ENCODE data around the gene CHST5. TPM values are rescaled to one million over a fixed set of nuclear protein-coding genes. Genes with fewer than 3 reads are reported as not detected.

CHST5 gene
- total and polyA plus RNA-seq, 2 donors (not counting 3 experiments of a cell fraction or from before 2014, with no cell fraction given), result 0.23 to 0.29 TPM

- peaks cover 9% of the 10 kb centered on the region for H3K4me1 ChIP-seq (ENCODE audit: control insufficient read depth, extremely low read depth, insufficient read depth, low read length)
- TF ChIP-seq JUN (IDR thresholded peaks at IDR 0.05; ENCODE audit: borderline replicate concordance, insufficient read depth, insufficient read length, low read depth) (no peak), FOS (IDR thresholded peaks at IDR 0.05; ENCODE audit: borderline replicate concordance, insufficient read depth, low read length) (no peak), POLR2AphosphoS5 (IDR thresholded peaks at IDR 0.05; ENCODE audit: insufficient read depth, low read depth, low read length) (no peak), MYC (IDR thresholded peaks at IDR 0.05; ENCODE audit: low read depth, low read length) (no peak), EZH2 (IDR thresholded peaks at IDR 0.05; ENCODE audit: borderline replicate concordance, low read depth, low read length, severe bottlenecking) (no peak), POLR2A (IDR thresholded peaks at IDR 0.05; ENCODE audit: low read depth, low read length) (no peak), MAX (IDR thresholded peaks at IDR 0.05; ENCODE audit: insufficient read depth, insufficient read length) (no peak), CTCF (IDR thresholded peaks at IDR 0.05; ENCODE audit: extremely low read depth in 1 of 2, insufficient read depth in 1 of 2, low read depth in 1 of 2, low read length in 2 of 2) (no peak), GATA2 (IDR thresholded peaks at IDR 0.05; ENCODE audit: insufficient read depth, insufficient read length, low read depth, low read length) (no peak)
- H3K27me3 ChIP-seq (ENCODE audit: control insufficient read depth in 2 of 2, insufficient read depth in 2 of 2, low read length in 2 of 2), result no peaks in the 10 kb centered on the region
- intact Hi-C loops (cut with micrococcal nuclease) (no loop called here), dilution Hi-C loops (cut with MboI; ENCODE audit: extremely low pct_ligation_motif_present, low sequenced_read_pairs) (no loop called here)
- H4K20me1 ChIP-seq (replicated peaks; ENCODE audit: control insufficient read depth, extremely low read depth, insufficient read depth, low read length), result no peaks in the 10 kb centered on the region
- no peak overlapping the region for H3K27ac ChIP-seq (ENCODE audit: insufficient read depth, low read depth, low read length)
- H2AFZ ChIP-seq (ENCODE audit: low read depth, low read length), result no peak overlapping the region
- no peaks in the 10 kb centered on the region for H3K9me3 ChIP-seq (replicated peaks; ENCODE audit: control insufficient read depth, insufficient read depth, low read length)
- peaks cover 25 to 32% of the 10 kb centered on the region in 2 experiments for H3K36me3 ChIP-seq (ENCODE audit: control insufficient read depth in 2 of 2, extremely low read depth in 1 of 2, insufficient read depth in 2 of 2, low read length in 2 of 2)
- peaks cover 13% of the 10 kb centered on the region for H3K79me2 ChIP-seq (ENCODE audit: control insufficient read depth, insufficient read depth, low read length)
- FAIRE-seq (peak; percentile 21), DNase-seq (ENCODE audit: low read depth, low spot score) (no peak)
- ChIA-PET CTCF (interaction anchor here (1.3 kb wide), 1 partner anchor 51 kb away, joined by 3 read pairs; no protein-coding TSS in a partner anchor), POLR2A (no interaction called here)
- H3K9me1 ChIP-seq (replicated peaks; ENCODE audit: control insufficient read depth, extremely low read depth, insufficient read depth, low read length), result no peaks in the 10 kb centered on the region
- no peak overlapping the region for H3K9ac ChIP-seq (replicated peaks; ENCODE audit: extremely low read depth, insufficient read depth, low read length)
- no peak overlapping the region for H3K4me3 ChIP-seq (replicated peaks in 1 of 3; ENCODE audit: insufficient read depth in 1 of 3, low read depth in 1 of 3, low read length in 3 of 3)
- BruUV-seq (replicated peaks), result no TSS peak
- no peak overlapping the region for H3K4me2 ChIP-seq (ENCODE audit: insufficient read depth, low read length)
Observed at GRCh38 chr16:75570396-75571065, 34.6 kb upstream of the CHST5 start.
